ENCODE data around the gene HYAL2.
"Not testable (repeated sequence)": the region's sequence is repeated elsewhere in the genome, so short reads cannot be mapped to it uniquely, and the experiment has no call there.

HYAL2 gene

GRCh38 chr3:50288387-50289007, 34.0 kb downstream of the HYAL2 start (continued):
- TF ChIP-seq PRDM10 (tag by site-specific recombination; IDR thresholded peaks at IDR 0.05), result no peak

GRCh38 chr3:50287262-50287661, 35.3 kb downstream of the HYAL2 start:
- POLR2A ChIA-PET, result no interaction called here

GRCh38 chr3:50286322-50287227, 36.0 kb downstream of the HYAL2 start:
- H3K9me3 ChIP-seq (ENCODE audit: control insufficient read depth, insufficient read depth, low read depth, low read length), result no peaks in the 10 kb centered on the region
- POLR2A ChIA-PET, result no interaction called here
- peaks cover 0 to 46% of the 10 kb centered on the region in 2 experiments; a peak in 1 of 3 replicates for H3K36me3 ChIP-seq (ENCODE audit: control insufficient read depth in 2 of 2, insufficient read depth in 1 of 2, low read length in 2 of 2)
- H3K4me1 ChIP-seq (ENCODE audit: control insufficient read depth, insufficient read depth, low read length), result no peaks in the 10 kb centered on the region
- no peak overlapping the region for H3K27ac ChIP-seq (ENCODE audit: extremely low read depth, low read depth, low read length)
- TF ChIP-seq ZNF394 (tag by site-specific recombination; IDR thresholded peaks at IDR 0.05; ENCODE audit: borderline replicate concordance), result no peak
- no peak for TF ChIP-seq ZNF266 (tag by site-specific recombination; IDR thresholded peaks at IDR 0.05; ENCODE audit: low read depth)
- TF ChIP-seq ZNF174 (tag by site-specific recombination; IDR thresholded peaks at IDR 0.05), result no peak
- TF ChIP-seq ZNF157 (tag by site-specific recombination; IDR thresholded peaks at IDR 0.05), result no peak
- CTCF ChIA-PET, result no interaction called here
- no peak overlapping the region for H3K4me3 ChIP-seq (ENCODE audit: low read depth, low read length)

More at GRCh38 chr3:50287262-50287661, 35.3 kb downstream of the HYAL2 start:
- no peak overlapping the region for H3K4me3 ChIP-seq (ENCODE audit: low read depth, low read length)
- H3K27ac ChIP-seq (ENCODE audit: extremely low read depth, low read depth, low read length), result no peak overlapping the region
- CTCF ChIA-PET, result interaction anchor here (1.2 kb wide), 1 partner anchor 12 kb away, joined by 3 read pairs; no protein-coding TSS in a partner anchor
- H3K9me3 ChIP-seq (ENCODE audit: control insufficient read depth, insufficient read depth, low read depth, low read length), result no peaks in the 10 kb centered on the region
- H3K4me1 ChIP-seq (ENCODE audit: control insufficient read depth, insufficient read depth, low read length), result no peaks in the 10 kb centered on the region
- peaks cover 0 to 46% of the 10 kb centered on the region in 2 experiments; a peak in 1 of 3 replicates for H3K36me3 ChIP-seq (ENCODE audit: control insufficient read depth in 2 of 2, insufficient read depth in 1 of 2, low read length in 2 of 2)
- TF ChIP-seq ZNF623 (tag by site-specific recombination; IDR thresholded peaks at IDR 0.05), result no peak
- TF ChIP-seq ZNF24 (tag by site-specific recombination; IDR thresholded peaks at IDR 0.05), result no peak
- TF ChIP-seq ZNF202 (tag by site-specific recombination; IDR thresholded peaks at IDR 0.05; ENCODE audit: borderline replicate concordance), result no peak
- no peak for TF ChIP-seq ELK4 (IDR thresholded peaks at IDR 0.05; ENCODE audit: borderline replicate concordance, low read depth, low read length)
- no peak for TF ChIP-seq KLF10 (tag by site-specific recombination; IDR thresholded peaks at IDR 0.05)
- TF ChIP-seq ZBTB21 (tag by site-specific recombination; IDR thresholded peaks at IDR 0.05), result no peak
- no peak for TF ChIP-seq KLF9 (tag by site-specific recombination; IDR thresholded peaks at IDR 0.05; ENCODE audit: low read depth)
- no peak for TF ChIP-seq ZNF561 (tag by site-specific recombination; IDR thresholded peaks at IDR 0.05; ENCODE audit: borderline replicate concordance)
- no peak for TF ChIP-seq ZFP69B (tag by site-specific recombination; IDR thresholded peaks at IDR 0.05)
- no peak for TF ChIP-seq ZNF16 (tag by site-specific recombination; IDR thresholded peaks at IDR 0.05; ENCODE audit: low read depth)

- POLR2A ChIA-PET, result interaction anchor here (0.6 to 1.1 kb wide), 3 partner anchors 13 to 49 kb away, joined by 3 to 8 read pairs (median 4); no protein-coding TSS in a partner anchor
- CTCF ChIA-PET; H3K4me1 ChIP-seq (ENCODE audit: control insufficient read depth, insufficient read depth, low read length); H3K4me3 ChIP-seq (ENCODE audit: low read depth, low read length); H3K27ac ChIP-seq (ENCODE audit: extremely low read depth, low read depth, low read length); H3K9me3 ChIP-seq (ENCODE audit: control insufficient read depth, insufficient read depth, low read depth, low read length): not testable (repeated sequence)
- peaks cover 0 to 30% of the 10 kb centered on the region in 2 experiments; a peak in 1 of 3 replicates for H3K36me3 ChIP-seq (ENCODE audit: control insufficient read depth in 2 of 2, insufficient read depth in 1 of 2, low read length in 2 of 2)
Measured at GRCh38 chr3:50284121-50284520, 38.4 kb downstream of the HYAL2 start.
